ENCODE data around the gene MICA.
"Not testable (repeated sequence)": the region's sequence is repeated elsewhere in the genome, so short reads cannot be mapped to it uniquely, and the experiment has no call there.

Gene MICA

DNA sequence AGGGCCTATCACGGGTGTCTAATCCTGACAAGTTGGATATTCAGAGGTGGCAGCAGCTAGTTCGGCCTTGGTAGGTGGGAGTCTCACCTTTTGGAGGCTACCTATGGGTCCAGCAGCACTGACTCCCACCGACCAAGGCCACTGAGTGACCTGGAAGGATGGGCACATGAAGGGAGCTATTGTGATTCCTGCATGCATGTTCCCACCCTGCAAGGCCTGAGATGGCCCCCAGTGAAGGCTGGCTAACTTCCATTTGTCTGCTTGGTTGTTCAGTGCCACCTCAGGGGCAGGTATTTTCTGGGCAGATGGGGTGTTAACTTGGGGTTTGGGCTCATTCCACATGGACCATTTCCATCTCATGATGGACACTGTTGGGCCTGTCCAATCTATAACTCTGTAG lies 18.4 kb upstream of the MICA start:
- ChIA-PET CTCF (no interaction called here), POLR2A (no interaction called here)
- TF ChIP-seq CTBP1 (IDR thresholded peaks at IDR 0.05; ENCODE audit: borderline replicate concordance) (no peak), ARNT (IDR thresholded peaks at IDR 0.05) (no peak), FOXA1 (IDR thresholded peaks at IDR 0.05) (no peak), FOXK2 (IDR thresholded peaks at IDR 0.05) (no peak), PKNOX1 (IDR thresholded peaks at IDR 0.05) (no peak), L3MBTL2 (conservative IDR thresholded peaks at IDR 0.05) (no peak), ZNF384 (IDR thresholded peaks at IDR 0.05) (no peak), NFRKB (IDR thresholded peaks at IDR 0.05) (no peak), SUZ12 (IDR thresholded peaks at IDR 0.05) (no peak), SP1 (IDR thresholded peaks at IDR 0.05) (no peak), ELF4 (IDR thresholded peaks at IDR 0.05) (no peak)
- DNase-seq (ENCODE audit: extremely low spot score) = no peak

- TF ChIP-seq PKNOX1 (IDR thresholded peaks at IDR 0.05) = no peak
- TF ChIP-seq SP1 (IDR thresholded peaks at IDR 0.05) = no peak
- no peak for TF ChIP-seq LEF1 (IDR thresholded peaks at IDR 0.05; ENCODE audit: borderline replicate concordance)
- no peak for TF ChIP-seq TARDBP (IDR thresholded peaks at IDR 0.05)
- POLR2A ChIA-PET = interaction anchor here (1.2 kb wide), 1 partner anchor 76 kb away, joined by 3 read pairs; no protein-coding TSS in a partner anchor
Measured at GRCh38 chr6:31386099-31386498, 17.3 kb upstream of the MICA start.

DNA sequence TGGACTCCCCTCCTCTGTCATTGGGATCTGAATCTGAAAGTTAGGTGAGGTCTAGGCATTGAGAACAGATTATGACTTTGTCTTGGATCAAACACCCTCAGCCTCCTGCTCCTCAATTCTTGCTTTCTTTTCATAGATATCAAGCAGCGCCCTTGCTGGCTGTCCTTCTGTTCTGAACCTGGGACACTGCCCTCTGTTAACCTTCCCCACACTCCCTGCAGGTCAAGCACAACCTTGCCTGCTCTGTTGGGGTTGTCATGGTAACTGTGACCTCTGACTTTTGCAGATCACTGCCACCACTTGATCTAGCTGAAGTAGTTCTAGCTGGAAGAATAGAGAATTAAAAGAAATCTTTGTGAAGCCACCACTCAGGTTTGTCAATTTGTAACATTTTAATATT lies 16.4 kb upstream of the MICA start:
- CTCF ChIA-PET = no interaction called here
- POLR2A ChIA-PET = interaction anchor here (1.2 kb wide), 1 partner anchor 75 kb away, joined by 3 read pairs; no protein-coding TSS in a partner anchor
- no peak for TF ChIP-seq LEF1 (IDR thresholded peaks at IDR 0.05; ENCODE audit: borderline replicate concordance)
- DNase-seq (ENCODE audit: extremely low spot score) = no peak

More at GRCh38 chr6:31386099-31386498, 17.3 kb upstream of the MICA start:
- CTCF ChIA-PET = no interaction called here
- DNase-seq (ENCODE audit: extremely low spot score) = no peak

DNA sequence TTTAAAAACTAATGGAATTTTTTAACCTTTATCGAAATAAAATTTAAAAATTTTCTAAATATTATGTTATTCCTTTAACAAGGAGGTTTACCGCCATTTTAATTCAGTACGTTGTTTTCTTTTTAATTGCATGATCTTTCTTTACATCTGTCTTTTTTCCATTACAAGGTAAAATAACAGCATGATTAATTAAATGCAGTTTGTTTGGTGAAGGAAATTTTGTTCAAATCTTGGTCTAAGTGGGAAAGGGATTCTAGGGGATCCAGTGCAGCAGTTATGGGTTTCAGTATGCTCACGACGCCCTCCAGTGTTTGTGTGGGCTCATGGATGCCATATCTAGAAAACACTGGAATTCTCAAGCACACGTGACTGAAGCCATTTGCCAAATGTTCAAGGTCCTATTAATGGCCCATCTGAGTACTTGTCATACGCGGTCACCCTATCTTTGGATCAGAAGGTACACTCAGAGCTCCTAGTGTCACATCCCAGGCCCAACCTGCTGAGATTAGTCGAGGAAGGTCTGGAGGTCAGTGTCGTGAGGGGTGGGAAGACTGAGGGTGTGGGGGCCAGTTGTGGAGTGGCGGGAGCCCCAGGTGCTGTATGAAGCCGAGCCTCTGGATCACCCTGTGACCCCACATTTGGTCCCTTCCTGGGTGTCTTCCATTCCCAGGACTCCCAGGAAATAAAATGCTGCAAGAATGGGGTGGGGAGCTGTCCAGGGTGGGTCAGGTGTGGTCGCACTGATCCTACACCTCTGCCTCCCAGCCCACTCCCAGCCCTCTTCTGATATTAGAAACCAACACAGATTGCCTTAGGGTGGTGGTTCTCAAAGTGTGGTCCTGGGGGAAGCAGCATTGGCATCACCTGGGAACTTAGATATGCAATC lies 14.2 kb upstream of the MICA start:
- CTCF ChIA-PET; POLR2A ChIA-PET; DNase-seq (ENCODE audit: extremely low spot score): not testable (repeated sequence)

DNA sequence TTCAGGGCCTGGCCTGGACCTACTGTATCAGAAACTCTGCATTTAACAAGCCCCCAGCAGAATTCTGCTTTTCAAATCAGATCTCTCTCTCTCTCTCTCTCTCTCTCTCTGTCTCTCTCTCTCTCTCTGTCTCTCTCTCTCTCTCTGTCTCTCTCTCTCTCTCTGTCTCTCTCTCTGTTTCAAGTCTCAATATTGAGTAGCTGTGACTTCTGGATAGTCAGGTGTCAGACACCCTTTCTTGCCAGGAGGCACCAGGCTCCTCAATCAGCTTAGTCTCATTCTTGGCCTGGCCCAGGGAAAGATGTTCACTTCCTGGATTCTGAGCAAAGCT lies 13.6 kb upstream of the MICA start:
- POLR2A ChIA-PET; DNase-seq (ENCODE audit: extremely low spot score); CTCF ChIA-PET: not testable (repeated sequence)

DNA sequence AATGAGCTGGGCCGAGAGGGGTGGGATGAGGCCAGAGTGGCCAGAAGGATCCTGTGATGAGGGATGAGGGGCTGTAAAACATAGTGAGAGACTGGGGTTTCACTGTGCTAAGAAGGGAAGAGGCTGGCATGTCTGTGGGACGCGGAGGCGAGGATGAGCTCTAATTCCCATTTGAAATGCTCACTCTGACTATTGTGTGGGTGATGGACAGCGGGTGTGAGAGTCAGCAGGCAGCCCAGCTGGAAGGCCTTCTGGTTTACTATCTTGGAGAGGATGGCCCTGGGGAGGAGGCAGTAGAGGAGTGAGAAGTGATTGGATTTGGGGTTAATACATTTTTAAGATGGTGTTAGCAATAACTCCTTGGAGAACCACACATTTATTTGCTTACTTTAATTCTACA lies 9.5 kb upstream of the MICA start:
- no peak for DNase-seq (ENCODE audit: extremely low spot score)
- POLR2A ChIA-PET = no interaction called here
- CTCF ChIA-PET = interaction anchor here (1.0 kb wide), 1 partner anchor 27 kb away, joined by 3 read pairs; no protein-coding TSS in a partner anchor
- no peak for TF ChIP-seq BHLHE40 (IDR thresholded peaks at IDR 0.05; ENCODE audit: borderline replicate concordance)
- no peak for TF ChIP-seq LEF1 (IDR thresholded peaks at IDR 0.05; ENCODE audit: borderline replicate concordance)
- TF ChIP-seq FOXK2 (IDR thresholded peaks at IDR 0.05) = no peak
- no peak for TF ChIP-seq CTBP1 (IDR thresholded peaks at IDR 0.05; ENCODE audit: borderline replicate concordance)
- no peak for TF ChIP-seq SUZ12 (IDR thresholded peaks at IDR 0.05)
- no peak for TF ChIP-seq SP1 (IDR thresholded peaks at IDR 0.05)
- TF ChIP-seq FOXA1 (IDR thresholded peaks at IDR 0.05) = no peak
- TF ChIP-seq NFRKB (IDR thresholded peaks at IDR 0.05) = no peak
- TF ChIP-seq PKNOX1 (IDR thresholded peaks at IDR 0.05) = no peak
- no peak for TF ChIP-seq FOXM1 (IDR thresholded peaks at IDR 0.05; ENCODE audit: borderline replicate concordance)
- no peak for TF ChIP-seq ELF4 (IDR thresholded peaks at IDR 0.05)
- TF ChIP-seq L3MBTL2 (conservative IDR thresholded peaks at IDR 0.05) = no peak
- TF ChIP-seq ZNF384 (IDR thresholded peaks at IDR 0.05) = no peak
- TF ChIP-seq TARDBP (IDR thresholded peaks at IDR 0.05) = no peak
- no peak for TF ChIP-seq HDGF (IDR thresholded peaks at IDR 0.05; ENCODE audit: borderline replicate concordance)
- TF ChIP-seq ARNT (IDR thresholded peaks at IDR 0.05) = no peak

DNA sequence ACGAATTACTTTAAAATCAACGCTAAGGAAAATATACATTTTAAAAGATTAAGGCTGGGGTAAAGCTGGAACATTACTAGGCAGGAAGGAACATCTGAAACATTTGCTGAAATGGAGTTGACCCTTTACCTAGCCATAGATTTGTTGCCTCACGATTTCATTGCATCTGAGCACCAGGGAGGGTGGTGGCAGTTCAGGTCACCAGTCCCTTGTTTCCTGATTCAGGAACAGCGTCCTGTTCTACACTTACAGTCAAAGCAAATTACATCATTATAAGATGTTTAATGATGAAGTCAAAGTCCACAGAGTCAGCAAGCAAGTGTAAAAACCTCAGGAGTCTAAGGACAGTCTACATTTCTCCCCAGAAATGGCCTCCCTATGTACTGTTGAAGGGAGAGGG lies 9.0 kb upstream of the MICA start:
- no peak for DNase-seq (ENCODE audit: extremely low spot score)
- ChIA-PET POLR2A (no interaction called here), CTCF (interaction anchor here (0.5 to 1.3 kb wide), 2 partner anchors 48 to 1568 kb away, joined by 3 to 5 read pairs; no protein-coding TSS in a partner anchor)
- no peak for TF ChIP-seq FOXM1 (IDR thresholded peaks at IDR 0.05; ENCODE audit: borderline replicate concordance)

DNA sequence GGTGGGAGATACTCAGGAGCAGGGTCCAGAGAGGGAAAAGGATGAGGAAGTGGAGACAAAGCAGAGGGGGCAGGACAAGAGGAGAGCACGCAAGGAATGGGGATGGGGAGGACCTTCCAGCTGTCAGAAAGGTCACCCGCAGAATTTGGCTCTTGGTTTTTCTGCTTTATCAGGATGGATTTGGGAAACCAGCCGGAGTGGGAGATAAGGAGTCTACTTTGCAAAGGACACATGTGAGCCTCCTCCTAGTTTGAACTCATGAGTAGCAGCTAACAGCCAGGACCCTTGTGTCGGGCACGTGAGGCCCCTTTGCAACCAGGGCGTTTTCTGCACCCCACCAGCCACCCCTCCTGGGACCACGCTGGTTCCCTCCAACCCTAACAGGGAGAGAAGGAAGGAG lies 7.6 kb upstream of the MICA start:
- CTCF ChIA-PET = no interaction called here

More for the DNA sequence above, 7.6 kb upstream of the MICA start:
- TF ChIP-seq FOXK2 (IDR thresholded peaks at IDR 0.05) = no peak
- TF ChIP-seq ELF4 (IDR thresholded peaks at IDR 0.05) = no peak
- no peak for TF ChIP-seq L3MBTL2 (conservative IDR thresholded peaks at IDR 0.05)
- TF ChIP-seq FOXM1 (IDR thresholded peaks at IDR 0.05; ENCODE audit: borderline replicate concordance) = no peak
- no peak for TF ChIP-seq LEF1 (IDR thresholded peaks at IDR 0.05; ENCODE audit: borderline replicate concordance)
- no peak for TF ChIP-seq SUZ12 (IDR thresholded peaks at IDR 0.05)
- no peak for TF ChIP-seq FOXA1 (IDR thresholded peaks at IDR 0.05)
- TF ChIP-seq ZNF384 (IDR thresholded peaks at IDR 0.05) = no peak
- no peak for TF ChIP-seq SP1 (IDR thresholded peaks at IDR 0.05)
- TF ChIP-seq HDGF (IDR thresholded peaks at IDR 0.05; ENCODE audit: borderline replicate concordance) = no peak
- TF ChIP-seq ARNT (IDR thresholded peaks at IDR 0.05) = no peak
- no peak for TF ChIP-seq PKNOX1 (IDR thresholded peaks at IDR 0.05)
- POLR2A ChIA-PET = no interaction called here
- no peak for DNase-seq (ENCODE audit: extremely low spot score)

All from HEK293T (cell line).